HepG2 (cell line): Measurements from ENCODE around the gene GRPEL2.

Experiments used
- CTCF ChIP-seq: sonication (generic); formaldehyde crosslinking; IDR thresholded peaks from 2 replicates; pipeline ENCODE4 v1.5.0; 2020; ENCODE audit warnings: mild to moderate bottlenecking, missing genetic modification reagents, moderate library complexity
- E2F5 ChIP-seq: sonication (generic); formaldehyde crosslinking; conservative IDR thresholded peaks from 2 replicates; pipeline ENCODE4 v1.4.0; 2020; ENCODE audit warnings: missing genetic modification reagents
- GABPA ChIP-seq, 2 experiments: IDR thresholded peaks; 2 replicates each; pipeline ENCODE4 v1.6.1; 2011 to 2016; ENCODE audit warnings: low read depth in 2 of 2, low read length in 1 of 2, missing biosample characterization in 1 of 2, missing genetic modification characterization in 1 of 2
- IKZF4 ChIP-seq: sonication (generic); formaldehyde crosslinking; IDR thresholded peaks from 2 replicates; pipeline ENCODE4 v1.5.1; 2020; ENCODE audit warnings: borderline replicate concordance, mild to moderate bottlenecking, low read depth, missing genetic modification reagents; ENCODE audit errors: not compliant biosample characterization
- MXD3 ChIP-seq: IDR thresholded peaks from 2 replicates; pipeline ENCODE4 v1.6.1; 2016; ENCODE audit warnings: mild to moderate bottlenecking, missing biosample characterization, missing genetic modification reagents
- MYNN ChIP-seq: sonication (generic); formaldehyde crosslinking; IDR thresholded peaks from 2 replicates; pipeline ENCODE4 v1.4.0; 2020; ENCODE audit warnings: mild to moderate bottlenecking, low read depth, missing genetic modification reagents
- STAT6 ChIP-seq: sonication (generic); formaldehyde crosslinking; IDR thresholded peaks from 2 replicates; pipeline ENCODE4 v1.4.0; 2020; ENCODE audit warnings: missing genetic modification reagents, mild to moderate bottlenecking, borderline replicate concordance
- ZMYM3 ChIP-seq: sonication (generic); formaldehyde crosslinking; IDR thresholded peaks from 2 replicates; pipeline ENCODE4 v1.5.1; 2020; ENCODE audit warnings: mild to moderate bottlenecking, missing genetic modification reagents
- ZNF354B ChIP-seq: sonication (generic); formaldehyde crosslinking; IDR thresholded peaks from 2 replicates; pipeline ENCODE4 v1.8.0; 2022; ENCODE audit warnings: mild to moderate bottlenecking, missing genetic modification reagents

GRCh38 chr5:149365418-149365817, 20.1 kb downstream of the GRPEL2 start:
- TF ChIP-seq MXD3 (CRISPR knock-in tag) (no peak), STAT6 (no peak), CTCF (CRISPR knock-in tag) (no peak), MYNN (CRISPR knock-in tag) (no peak), E2F5 (no peak), ZMYM3 (no peak), GABPA (IDR thresholded peaks at IDR 0.05; ENCODE audit: low read depth, low read length) (no peak), GABPA (CRISPR knock-in tag; IDR thresholded peaks at IDR 0.05; ENCODE audit: low read depth) (no peak), ZNF354B (no peak), IKZF4 (no peak)
